ENCODE measurements around the gene HIPK2.

The HIPK2 gene

GRCh38 chr7:139669106-139670061, 108.4 kb downstream of the HIPK2 start:
- Histone ChIP-seq H3K36me3 (ENCODE audit: insufficient read depth, low read length) (no peaks in the 10 kb centered on the region), H2AFZ (ENCODE audit: low read depth, low read length) (no peak overlapping the region), H3K9me3 (ENCODE audit: low read length) (no peaks in the 10 kb centered on the region), H3K4me1 (ENCODE audit: insufficient read depth, low read length) (peaks cover 34% of the 10 kb centered on the region), H3K4me3 (ENCODE audit: low read length) (no peak overlapping the region), H3K27me3 (ENCODE audit: insufficient read depth, low read length) (no peaks in the 10 kb centered on the region)

- Histone ChIP-seq H3K4me1 (ENCODE audit: insufficient read depth, low read length) (peaks cover 22% of the 10 kb centered on the region), H3K9me3 (ENCODE audit: low read length) (no peaks in the 10 kb centered on the region), H3K4me3 (ENCODE audit: low read length) (no peak overlapping the region), H3K36me3 (ENCODE audit: insufficient read depth, low read length) (no peaks in the 10 kb centered on the region), H2AFZ (ENCODE audit: low read depth, low read length) (no peak overlapping the region), H3K27me3 (ENCODE audit: insufficient read depth, low read length) (no peaks in the 10 kb centered on the region)
Observed at GRCh38 chr7:139667377-139667776, 110.4 kb downstream of the HIPK2 start.

GRCh38 chr7:139666501-139666900, 111.3 kb downstream of the HIPK2 start:
- Histone ChIP-seq H3K4me3 (ENCODE audit: low read length) (no peak overlapping the region), H3K36me3 (ENCODE audit: insufficient read depth, low read length) (no peaks in the 10 kb centered on the region), H3K9me3 (ENCODE audit: low read length) (no peaks in the 10 kb centered on the region), H3K27me3 (ENCODE audit: insufficient read depth, low read length) (no peaks in the 10 kb centered on the region), H2AFZ (ENCODE audit: low read depth, low read length) (no peak overlapping the region), H3K4me1 (ENCODE audit: insufficient read depth, low read length) (peaks cover 26% of the 10 kb centered on the region)

- peaks cover 39% of the 10 kb centered on the region for H3K4me1 ChIP-seq (ENCODE audit: insufficient read depth, low read length)
- H3K36me3 ChIP-seq (ENCODE audit: insufficient read depth, low read length): no peaks in the 10 kb centered on the region
- H3K27me3 ChIP-seq (ENCODE audit: insufficient read depth, low read length): no peaks in the 10 kb centered on the region
- no peaks in the 10 kb centered on the region for H3K9me3 ChIP-seq (ENCODE audit: low read length)
- no peak overlapping the region for H2AFZ ChIP-seq (ENCODE audit: low read depth, low read length)
- no peak overlapping the region for H3K4me3 ChIP-seq (ENCODE audit: low read length)
Observed at GRCh38 chr7:139664434-139664833, 113.4 kb downstream of the HIPK2 start.

- Histone ChIP-seq H3K9me3 (ENCODE audit: low read length) (no peaks in the 10 kb centered on the region), H3K36me3 (ENCODE audit: insufficient read depth, low read length) (no peaks in the 10 kb centered on the region), H3K4me1 (ENCODE audit: insufficient read depth, low read length) (peaks cover 42% of the 10 kb centered on the region), H2AFZ (ENCODE audit: low read depth, low read length) (no peak overlapping the region), H3K4me3 (ENCODE audit: low read length) (no peak overlapping the region), H3K27me3 (ENCODE audit: insufficient read depth, low read length) (no peaks in the 10 kb centered on the region)
Observed at GRCh38 chr7:139663608-139664177, 114.1 kb downstream of the HIPK2 start.

GRCh38 chr7:139661903-139662302, 115.9 kb downstream of the HIPK2 start:
- Histone ChIP-seq H3K9me3 (ENCODE audit: low read length) (no peaks in the 10 kb centered on the region), H3K27me3 (ENCODE audit: insufficient read depth, low read length) (no peaks in the 10 kb centered on the region), H2AFZ (ENCODE audit: low read depth, low read length) (no peak overlapping the region), H3K36me3 (ENCODE audit: insufficient read depth, low read length) (no peaks in the 10 kb centered on the region), H3K4me3 (ENCODE audit: low read length) (no peak overlapping the region), H3K4me1 (ENCODE audit: insufficient read depth, low read length) (peaks cover 46% of the 10 kb centered on the region)

- Histone ChIP-seq H3K4me3 (ENCODE audit: low read length) (no peak overlapping the region), H3K27me3 (ENCODE audit: insufficient read depth, low read length) (no peaks in the 10 kb centered on the region), H3K9me3 (ENCODE audit: low read length) (no peaks in the 10 kb centered on the region), H3K36me3 (ENCODE audit: insufficient read depth, low read length) (no peaks in the 10 kb centered on the region), H2AFZ (ENCODE audit: low read depth, low read length) (no peak overlapping the region), H3K4me1 (ENCODE audit: insufficient read depth, low read length) (peaks cover 41% of the 10 kb centered on the region)
Observed at GRCh38 chr7:139661043-139661440, 116.8 kb downstream of the HIPK2 start.

- Histone ChIP-seq H3K9me3 (ENCODE audit: low read length) (no peaks in the 10 kb centered on the region), H3K36me3 (ENCODE audit: insufficient read depth, low read length) (no peaks in the 10 kb centered on the region), H3K4me3 (ENCODE audit: low read length) (no peak overlapping the region), H2AFZ (ENCODE audit: low read depth, low read length) (no peak overlapping the region), H3K4me1 (ENCODE audit: insufficient read depth, low read length) (peaks cover 35% of the 10 kb centered on the region), H3K27me3 (ENCODE audit: insufficient read depth, low read length) (no peaks in the 10 kb centered on the region)
Observed at GRCh38 chr7:139660317-139661042, 117.3 kb downstream of the HIPK2 start.

- H3K27me3 ChIP-seq (ENCODE audit: insufficient read depth, low read length): no peaks in the 10 kb centered on the region
- no peak overlapping the region for H3K4me3 ChIP-seq (ENCODE audit: low read length)
- peaks cover 39% of the 10 kb centered on the region for H3K4me1 ChIP-seq (ENCODE audit: insufficient read depth, low read length)
- H3K9me3 ChIP-seq (ENCODE audit: low read length): no peaks in the 10 kb centered on the region
- H2AFZ ChIP-seq (ENCODE audit: low read depth, low read length): no peak overlapping the region
- H3K36me3 ChIP-seq (ENCODE audit: insufficient read depth, low read length): no peaks in the 10 kb centered on the region
Observed at GRCh38 chr7:139659922-139660316, 117.9 kb downstream of the HIPK2 start.

- peaks cover 37% of the 10 kb centered on the region for H3K4me1 ChIP-seq (ENCODE audit: insufficient read depth, low read length)
- no peak overlapping the region for H2AFZ ChIP-seq (ENCODE audit: low read depth, low read length)
- H3K27me3 ChIP-seq (ENCODE audit: insufficient read depth, low read length): no peaks in the 10 kb centered on the region
- H3K4me3 ChIP-seq (ENCODE audit: low read length): no peak overlapping the region
- no peaks in the 10 kb centered on the region for H3K36me3 ChIP-seq (ENCODE audit: insufficient read depth, low read length)
- no peaks in the 10 kb centered on the region for H3K9me3 ChIP-seq (ENCODE audit: low read length)
Observed at GRCh38 chr7:139658908-139659675, 118.7 kb downstream of the HIPK2 start.

- H3K4me1 ChIP-seq (ENCODE audit: insufficient read depth, low read length): peaks cover 39% of the 10 kb centered on the region
- no peaks in the 10 kb centered on the region for H3K9me3 ChIP-seq (ENCODE audit: low read length)
- H3K27me3 ChIP-seq (ENCODE audit: insufficient read depth, low read length): no peaks in the 10 kb centered on the region
- no peak overlapping the region for H2AFZ ChIP-seq (ENCODE audit: low read depth, low read length)
- no peak overlapping the region for H3K4me3 ChIP-seq (ENCODE audit: low read length)
- no peaks in the 10 kb centered on the region for H3K36me3 ChIP-seq (ENCODE audit: insufficient read depth, low read length)
Observed at GRCh38 chr7:139658296-139658695, 119.5 kb downstream of the HIPK2 start.

GRCh38 chr7:139657725-139658124, 120.1 kb downstream of the HIPK2 start:
- no peaks in the 10 kb centered on the region for H3K9me3 ChIP-seq (ENCODE audit: low read length)
- no peaks in the 10 kb centered on the region for H3K36me3 ChIP-seq (ENCODE audit: insufficient read depth, low read length)
- H3K4me3 ChIP-seq (ENCODE audit: low read length): no peak overlapping the region
- no peaks in the 10 kb centered on the region for H3K27me3 ChIP-seq (ENCODE audit: insufficient read depth, low read length)
- H3K4me1 ChIP-seq (ENCODE audit: insufficient read depth, low read length): peaks cover 40% of the 10 kb centered on the region
- no peak overlapping the region for H2AFZ ChIP-seq (ENCODE audit: low read depth, low read length)
